ENCODE measurements around the gene BRSK2.

The BRSK2 gene

GRCh38 chr11:1341928-1342524 is 47.7 kb upstream of the BRSK2 start:
- CTCF ChIA-PET = no interaction called here
- Histone ChIP-seq H3K27ac (ENCODE audit: extremely low read depth, low read depth, low read length) (no peak overlapping the region), H3K4me3 (ENCODE audit: low read depth, low read length) (no peak overlapping the region), H3K4me1 (ENCODE audit: control insufficient read depth, insufficient read depth, low read length) (no peaks in the 10 kb centered on the region), H3K36me3 (ENCODE audit: control insufficient read depth in 2 of 2, insufficient read depth in 1 of 2, low read length in 2 of 2) (no peaks in the 10 kb centered on the region), H3K9me3 (ENCODE audit: control insufficient read depth, insufficient read depth, low read depth, low read length) (no peaks in the 10 kb centered on the region)
- TF ChIP-seq REST (tag by site-specific recombination; IDR thresholded peaks at IDR 0.05) (no peak), ZNF521 (tag by site-specific recombination; IDR thresholded peaks at IDR 0.05) (no peak), ZNF184 (tag by site-specific recombination; IDR thresholded peaks at IDR 0.05) (no peak), RBAK (tag by site-specific recombination; IDR thresholded peaks at IDR 0.05) (no peak), ZNF639 (tag by site-specific recombination; IDR thresholded peaks at IDR 0.05) (no peak), ZNF239 (tag by site-specific recombination; IDR thresholded peaks at IDR 0.05) (no peak), ZNF658 (tag by site-specific recombination; IDR thresholded peaks at IDR 0.05) (no peak), YY2 (tag by site-specific recombination; IDR thresholded peaks at IDR 0.05) (no peak), GLI4 (tag by site-specific recombination; IDR thresholded peaks at IDR 0.05) (no peak), ZNF501 (tag by site-specific recombination; IDR thresholded peaks at IDR 0.05) (no peak), ZNF514 (tag by site-specific recombination; IDR thresholded peaks at IDR 0.05) (no peak), ZNF488 (tag by site-specific recombination; IDR thresholded peaks at IDR 0.05) (no peak), ZNF560 (tag by site-specific recombination; IDR thresholded peaks at IDR 0.05; ENCODE audit: borderline replicate concordance) (no peak), TCF7L2 (IDR thresholded peaks at IDR 0.05; ENCODE audit: borderline replicate concordance, low read depth, low read length) (no peak), ZNF366 (tag by site-specific recombination; conservative IDR thresholded peaks at IDR 0.05) (no peak), ZNF26 (tag by site-specific recombination; IDR thresholded peaks at IDR 0.05) (no peak), HOXD13 (CRISPR knock-in tag; IDR thresholded peaks at IDR 0.05; ENCODE audit: borderline replicate concordance) (no peak), YY1 (tag by site-specific recombination; IDR thresholded peaks at IDR 0.05) (no peak), ZNF223 (tag by site-specific recombination; IDR thresholded peaks at IDR 0.05) (no peak), ZFP41 (tag by site-specific recombination; IDR thresholded peaks at IDR 0.05; ENCODE audit: borderline replicate concordance) (no peak)
- POLR2A ChIA-PET = no interaction called here

- Histone ChIP-seq H3K27ac (ENCODE audit: extremely low read depth, low read depth, low read length) (no peak overlapping the region), H3K9me3 (ENCODE audit: control insufficient read depth, insufficient read depth, low read depth, low read length) (no peaks in the 10 kb centered on the region), H3K4me1 (ENCODE audit: control insufficient read depth, insufficient read depth, low read length) (no peaks in the 10 kb centered on the region), H3K36me3 (ENCODE audit: control insufficient read depth in 2 of 2, insufficient read depth in 1 of 2, low read length in 2 of 2) (no peaks in the 10 kb centered on the region), H3K4me3 (ENCODE audit: low read depth, low read length) (no peak overlapping the region)
- ChIA-PET POLR2A (no interaction called here), CTCF (no interaction called here)
- TF ChIP-seq ZNF23 (tag by site-specific recombination; IDR thresholded peaks at IDR 0.05; ENCODE audit: borderline replicate concordance) = no peak
- no peak for TF ChIP-seq ZNF544 (tag by site-specific recombination; IDR thresholded peaks at IDR 0.05)
- TF ChIP-seq ZNF677 (tag by site-specific recombination; IDR thresholded peaks at IDR 0.05) = no peak
- TF ChIP-seq ZSCAN30 (tag by site-specific recombination; IDR thresholded peaks at IDR 0.05) = no peak
Observed at GRCh38 chr11:1342946-1343345, 46.8 kb upstream of the BRSK2 start.

Measured in HEK293 (cell line).